GM12878 (cell line): ENCODE measurements around the gene ABCG5.

Experiments used
- ATF3 ChIP-seq: IDR thresholded peaks from 2 replicates; pipeline ENCODE4 v1.6.1; 2011; ENCODE audit warnings: low read depth, mild to moderate bottlenecking, low read length, moderate library complexity, borderline replicate concordance; ENCODE audit errors: extremely low read depth
- CTCF ChIP-seq, 3 experiments: IDR thresholded peaks in 2 of 3; conservative IDR thresholded peaks in 1 of 3; 2 replicates each; pipeline ENCODE4 v1.5.1; 2011; ENCODE audit warnings: low read depth in 3 of 3, low read length in 3 of 3, mild to moderate bottlenecking in 3 of 3, control low read depth in 2 of 3, moderate library complexity in 2 of 3, inconsistent platforms in 1 of 3, mixed read lengths in 1 of 3; ENCODE audit not compliant: control insufficient read depth in 2 of 3, insufficient read depth in 1 of 3; ENCODE audit errors: extremely low read depth in 1 of 3
- E4F1 ChIP-seq: fragments of 450-650 bp; IDR thresholded peaks from 2 replicates; pipeline ENCODE4 v1.6.1; 2018; ENCODE audit warnings: borderline replicate concordance, mild to moderate bottlenecking; ENCODE audit not compliant: partially characterized antibody
- GABPA ChIP-seq: IDR thresholded peaks from 2 replicates; pipeline ENCODE4 v1.6.1; 2014; ENCODE audit warnings: antibody characterized with exemption, low read depth, mild to moderate bottlenecking, inconsistent platforms
- NFIC ChIP-seq: IDR thresholded peaks from 2 replicates; pipeline ENCODE4 v1.6.1; 2012; ENCODE audit warnings: low read depth, mild to moderate bottlenecking, inconsistent platforms, low read length, moderate library complexity
- NFYB ChIP-seq: IDR thresholded peaks from 2 replicates; pipeline ENCODE4 v1.6.1; 2011; ENCODE audit warnings: low read depth, mild to moderate bottlenecking, low read length, improper control_type of control experiment, moderate library complexity; ENCODE audit not compliant: insufficient read depth
- POLR2A ChIP-seq: IDR thresholded peaks from 2 replicates; pipeline ENCODE4 v1.6.1; 2011; ENCODE audit warnings: low read depth, mild to moderate bottlenecking, low read length
- POLR2AphosphoS5 ChIP-seq: IDR thresholded peaks from 2 replicates; pipeline ENCODE4 v1.6.1; 2011; ENCODE audit warnings: mild to moderate bottlenecking, low read length, inconsistent platforms
- RCOR1 ChIP-seq: conservative IDR thresholded peaks from 2 replicates; pipeline ENCODE4 v1.6.1; 2012; ENCODE audit warnings: low read depth, low read length, improper control_type of control experiment
- SRF ChIP-seq, 2 experiments: IDR thresholded peaks; 2 replicates each; pipeline ENCODE4 v1.6.1; 2011; ENCODE audit warnings: low read depth in 2 of 2, low read length in 2 of 2, mild to moderate bottlenecking in 1 of 2, moderate library complexity in 1 of 2
- YBX1 ChIP-seq: fragments of 450-650 bp; IDR thresholded peaks from 2 replicates; pipeline ENCODE4 v1.6.1; 2016; ENCODE audit warnings: antibody characterized with exemption
- ZBTB11 ChIP-seq: fragments of 450-650 bp; formaldehyde crosslinking; IDR thresholded peaks from 2 replicates; pipeline ENCODE4 v1.5.0; 2022; ENCODE audit warnings: mild to moderate bottlenecking, missing genetic modification characterization
- ZBTB40 ChIP-seq: fragments of 450-650 bp; IDR thresholded peaks from 2 replicates; pipeline ENCODE4 v1.6.1; 2016; ENCODE audit warnings: mild to moderate bottlenecking, moderate library complexity, borderline replicate concordance

GRCh38 chr2:43802135-43802534 is 36.5 kb downstream of the ABCG5 start:
- TF ChIP-seq NFYB: no peak
- no peak for TF ChIP-seq RCOR1
- TF ChIP-seq ZBTB11 (CRISPR knock-in tag): no peak
- no peak for TF ChIP-seq CTCF (IDR thresholded peaks at IDR 0.05 in 2 of 3, conservative IDR thresholded peaks at IDR 0.05 in 1 of 3; ENCODE audit: control insufficient read depth in 2 of 3, extremely low read depth in 1 of 3, insufficient read depth in 1 of 3, low read depth in 3 of 3, low read length in 3 of 3)
- TF ChIP-seq POLR2A: no peak
- TF ChIP-seq E4F1: no peak
- TF ChIP-seq ZBTB40: no peak
- TF ChIP-seq GABPA: no peak
- no peak for TF ChIP-seq POLR2AphosphoS5
- no peak for TF ChIP-seq NFIC
- TF ChIP-seq YBX1: no peak
- TF ChIP-seq ATF3: no peak
- no peak for TF ChIP-seq SRF (IDR thresholded peaks at IDR 0.05; ENCODE audit: low read depth in 2 of 2, low read length in 2 of 2)
